NOMO-1 (cell line): ENCODE measurements around the gene IL20RB.
"Not testable (repeated sequence)": the region's sequence is repeated elsewhere in the genome, so short reads cannot be mapped to it uniquely, and the experiment has no call there.

Source experiments
- DNase-seq, 2 experiments: peaks; one replicate each; lab custom pipeline; 2025; ENCODE audit not compliant: unreplicated experiment in 2 of 2; lab: John Stamatoyannopoulos, UW

IL20RB gene

GRCh38 chr3:136943436-136943835 lies 14.3 kb upstream of the IL20RB start:
- no peak for DNase-seq

GRCh38 chr3:136946978-136947377 lies 10.8 kb upstream of the IL20RB start:
- DNase-seq: no peak

- no peak for DNase-seq
Observed at GRCh38 chr3:136947477-136947876, 10.3 kb upstream of the IL20RB start.

- peak; percentile 11 to 40 for DNase-seq
Observed at GRCh38 chr3:136949146-136949545, 8.6 kb upstream of the IL20RB start.

GRCh38 chr3:136949708-136950107 lies 8.1 kb upstream of the IL20RB start:
- DNase-seq: no peak

GRCh38 chr3:136950623-136951022 lies 7.2 kb upstream of the IL20RB start:
- peak in 1 of 2 experiments; percentile 6 for DNase-seq

GRCh38 chr3:136952292-136952691 lies 5.5 kb upstream of the IL20RB start:
- DNase-seq: no peak

GRCh38 chr3:136954251-136954650 lies 3.5 kb upstream of the IL20RB start:
- DNase-seq: no peak

- DNase-seq: no peak
Observed at GRCh38 chr3:136954980-136955780, 2.6 kb upstream of the IL20RB start.

- no peak for DNase-seq
Observed at GRCh38 chr3:136955813-136956212, 2.0 kb upstream of the IL20RB start.

- no peak for DNase-seq
Observed at GRCh38 chr3:136956971-136957370, 812 bp upstream of the IL20RB start.

- DNase-seq: no peak
Observed at GRCh38 chr3:136958939-136959338, 1.2 kb downstream of the IL20RB start.

GRCh38 chr3:136959599-136959998 lies 1.8 kb downstream of the IL20RB start:
- DNase-seq: no peak

- DNase-seq: no peak
Observed at GRCh38 chr3:136960838-136961836, 3.4 kb downstream of the IL20RB start.

GRCh38 chr3:136962927-136963326 lies 5.1 kb downstream of the IL20RB start:
- no peak for DNase-seq

- DNase-seq: not testable (repeated sequence)
Observed at GRCh38 chr3:136969539-136969938, 11.8 kb downstream of the IL20RB start.

GRCh38 chr3:136973352-136973751 lies 15.6 kb downstream of the IL20RB start:
- DNase-seq: no peak

GRCh38 chr3:136974670-136975069 lies 16.9 kb downstream of the IL20RB start:
- no peak for DNase-seq

- no peak for DNase-seq
Observed at GRCh38 chr3:136979204-136979603, 21.4 kb downstream of the IL20RB start.

GRCh38 chr3:136979684-136980083 lies 21.9 kb downstream of the IL20RB start:
- no peak for DNase-seq

- DNase-seq: no peak
Observed at GRCh38 chr3:136982033-136982432, 24.2 kb downstream of the IL20RB start.
